ENCODE results near the gene NIN. TPM values are rescaled to one million over a fixed set of nuclear protein-coding genes. Genes with fewer than 3 reads are reported as not detected.

Gene NIN
- total and polyA plus RNA-seq, 4 donors: 1.7 to 11.1 (median 4.0) TPM

DNA sequence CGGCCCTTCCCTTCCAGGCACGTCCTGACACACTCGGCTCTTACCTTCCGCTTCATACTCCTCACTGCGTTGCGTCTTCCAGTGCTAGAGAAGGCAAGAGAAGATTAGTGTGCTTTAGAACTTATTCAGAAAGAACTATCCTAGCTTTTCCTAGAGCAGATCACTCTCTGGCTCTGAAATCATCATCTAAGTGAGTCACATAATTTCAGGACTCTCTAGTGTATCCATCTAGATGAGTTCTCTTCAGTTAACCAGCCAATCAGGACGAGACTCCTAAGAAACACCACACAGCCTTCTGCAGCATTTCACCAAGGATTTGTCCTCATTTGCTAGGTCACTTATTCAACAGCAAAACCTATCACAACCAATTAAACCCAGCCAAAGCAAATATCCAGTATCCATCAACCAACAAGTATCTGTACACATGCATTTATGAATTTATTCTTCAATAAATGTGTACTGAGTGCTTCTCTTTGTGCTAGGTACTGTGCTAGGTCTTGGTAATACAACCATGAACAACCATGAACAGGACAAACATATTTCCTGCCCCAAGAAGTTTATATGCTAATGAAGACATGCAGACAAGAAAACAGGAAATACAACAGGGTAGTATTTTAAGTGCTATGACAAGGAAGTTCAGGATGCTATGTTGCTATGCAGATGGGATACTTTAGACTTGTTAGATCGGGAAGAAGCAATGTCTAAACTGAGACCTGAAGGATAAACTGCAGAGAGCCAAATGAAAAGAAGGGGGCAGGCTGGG is 52.1 kb downstream of the NIN start:
- 86% methylated on average over 8 of the region's 8 CpGs for WGBS

More for the DNA sequence above, 52.1 kb downstream of the NIN start:
- no peak overlapping the region for H3K27ac ChIP-seq (ENCODE audit: low read depth in 1 of 2, low read length in 2 of 2)
- no peaks in the 10 kb centered on the region for H3K27me3 ChIP-seq (ENCODE audit: control insufficient read depth in 4 of 4, insufficient read depth in 4 of 4, low read length in 3 of 4)
- no peak overlapping the region for H3K9ac ChIP-seq (ENCODE audit: low read depth in 1 of 2, low read length in 2 of 2)
- peaks cover 0 to 3% (median under 1%) of the 10 kb centered on the region in 4 donors for H3K36me3 ChIP-seq (ENCODE audit: control insufficient read depth in 4 of 4, insufficient read depth in 3 of 4, low read depth in 1 of 4, low read length in 3 of 4)
- H3K4me3 ChIP-seq (ENCODE audit: low read depth in 1 of 3, low read length in 3 of 3): no peak overlapping the region
- H3K9me3 ChIP-seq (ENCODE audit: control insufficient read depth in 4 of 4, low read length in 3 of 4): no peaks in the 10 kb centered on the region
- no peak for DNase-seq (ENCODE audit: low spot score)
- H3K4me1 ChIP-seq (ENCODE audit: control insufficient read depth in 4 of 4, insufficient read depth in 4 of 4, low read length in 3 of 4): peaks cover 0 to 1% (median 0%) of the 10 kb centered on the region in 4 donors
- no peak for TF ChIP-seq JUND (IDR thresholded peaks at IDR 0.05)
- no peak for TF ChIP-seq NR2F2 (IDR thresholded peaks at IDR 0.05)
- no peak for TF ChIP-seq RXRA (IDR thresholded peaks at IDR 0.05)
- TF ChIP-seq GABPA (IDR thresholded peaks at IDR 0.05 in 1 of 2, conservative IDR thresholded peaks at IDR 0.05 in 1 of 2): no peak
- no peak for TF ChIP-seq EGR1 (IDR thresholded peaks at IDR 0.05; ENCODE audit: low read depth in 2 of 2)
- TF ChIP-seq TAF1 (conservative IDR thresholded peaks at IDR 0.05): no peak
- TF ChIP-seq HNF4G (IDR thresholded peaks at IDR 0.05): no peak
- TF ChIP-seq HNF4A (conservative IDR thresholded peaks at IDR 0.05): no peak
- no peak for TF ChIP-seq YY1 (IDR thresholded peaks at IDR 0.05)
- TF ChIP-seq, protein P1, sequence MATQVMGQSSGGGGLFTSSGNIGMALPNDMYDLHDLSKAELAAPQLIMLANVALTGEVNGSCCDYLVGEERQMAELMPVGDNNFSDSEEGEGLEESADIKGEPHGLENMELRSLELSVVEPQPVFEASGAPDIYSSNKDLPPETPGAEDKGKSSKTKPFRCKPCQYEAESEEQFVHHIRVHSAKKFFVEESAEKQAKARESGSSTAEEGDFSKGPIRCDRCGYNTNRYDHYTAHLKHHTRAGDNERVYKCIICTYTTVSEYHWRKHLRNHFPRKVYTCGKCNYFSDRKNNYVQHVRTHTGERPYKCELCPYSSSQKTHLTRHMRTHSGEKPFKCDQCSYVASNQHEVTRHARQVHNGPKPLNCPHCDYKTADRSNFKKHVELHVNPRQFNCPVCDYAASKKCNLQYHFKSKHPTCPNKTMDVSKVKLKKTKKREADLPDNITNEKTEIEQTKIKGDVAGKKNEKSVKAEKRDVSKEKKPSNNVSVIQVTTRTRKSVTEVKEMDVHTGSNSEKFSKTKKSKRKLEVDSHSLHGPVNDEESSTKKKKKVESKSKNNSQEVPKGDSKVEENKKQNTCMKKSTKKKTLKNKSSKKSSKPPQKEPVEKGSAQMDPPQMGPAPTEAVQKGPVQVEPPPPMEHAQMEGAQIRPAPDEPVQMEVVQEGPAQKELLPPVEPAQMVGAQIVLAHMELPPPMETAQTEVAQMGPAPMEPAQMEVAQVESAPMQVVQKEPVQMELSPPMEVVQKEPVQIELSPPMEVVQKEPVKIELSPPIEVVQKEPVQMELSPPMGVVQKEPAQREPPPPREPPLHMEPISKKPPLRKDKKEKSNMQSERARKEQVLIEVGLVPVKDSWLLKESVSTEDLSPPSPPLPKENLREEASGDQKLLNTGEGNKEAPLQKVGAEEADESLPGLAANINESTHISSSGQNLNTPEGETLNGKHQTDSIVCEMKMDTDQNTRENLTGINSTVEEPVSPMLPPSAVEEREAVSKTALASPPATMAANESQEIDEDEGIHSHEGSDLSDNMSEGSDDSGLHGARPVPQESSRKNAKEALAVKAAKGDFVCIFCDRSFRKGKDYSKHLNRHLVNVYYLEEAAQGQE (IDR thresholded peaks at IDR 0.05): no peak
- TF ChIP-seq, protein P2, sequence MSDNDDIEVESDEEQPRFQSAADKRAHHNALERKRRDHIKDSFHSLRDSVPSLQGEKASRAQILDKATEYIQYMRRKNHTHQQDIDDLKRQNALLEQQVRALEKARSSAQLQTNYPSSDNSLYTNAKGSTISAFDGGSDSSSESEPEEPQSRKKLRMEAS (IDR thresholded peaks at IDR 0.05): no peak
- no peak for TF ChIP-seq FOXA2 (IDR thresholded peaks at IDR 0.05)
- no peak for TF ChIP-seq CTCF (IDR thresholded peaks at IDR 0.05; ENCODE audit: low read depth, low read length, missing input control)
- TF ChIP-seq ATF3 (IDR thresholded peaks at IDR 0.05): no peak
- TF ChIP-seq RAD21 (IDR thresholded peaks at IDR 0.05): no peak
- TF ChIP-seq SP1 (IDR thresholded peaks at IDR 0.05): no peak
- TF ChIP-seq FOXA1 (IDR thresholded peaks at IDR 0.05): no peak
- TF ChIP-seq ZBTB33 (IDR thresholded peaks at IDR 0.05): no peak

All from liver (tissue), 9 donors.